NCI-H82 (cell line): ENCODE measurements around the gene BIRC5.
"Not testable (repeated sequence)": the region's sequence is repeated elsewhere in the genome, so short reads cannot be mapped to it uniquely, and the experiment has no call there.

Experiments used
- DNase-seq: peaks from one replicate; lab custom pipeline; 2025; lab: John Stamatoyannopoulos, UW

The BIRC5 gene

GRCh38 chr17:78240012-78240655 lies 26.1 kb downstream of the BIRC5 start:
- no peak for DNase-seq

- DNase-seq, result no peak
Measured at GRCh38 chr17:78240839-78241238, 26.8 kb downstream of the BIRC5 start.

- DNase-seq, result peak; percentile 82
Measured at GRCh38 chr17:78241277-78242023, 27.4 kb downstream of the BIRC5 start.

GRCh38 chr17:78242024-78242742 lies 28.1 kb downstream of the BIRC5 start:
- DNase-seq, result peak; percentile 23

GRCh38 chr17:78247304-78247703 lies 33.3 kb downstream of the BIRC5 start:
- DNase-seq, result no peak

- DNase-seq, result no peak
Measured at GRCh38 chr17:78248051-78248914, 34.2 kb downstream of the BIRC5 start.

- no peak for DNase-seq
Measured at GRCh38 chr17:78249074-78249817, 35.2 kb downstream of the BIRC5 start.

- DNase-seq, result no peak
Measured at GRCh38 chr17:78249818-78250806, 36.1 kb downstream of the BIRC5 start.

- DNase-seq, result peak; percentile 94
Measured at GRCh38 chr17:78250891-78251772, 37.1 kb downstream of the BIRC5 start.

- DNase-seq, result no peak
Measured at GRCh38 chr17:78251773-78252103, 37.7 kb downstream of the BIRC5 start.

GRCh38 chr17:78252111-78252634 lies 38.1 kb downstream of the BIRC5 start:
- no peak for DNase-seq

- DNase-seq, result no peak
Measured at GRCh38 chr17:78252701-78253635, 38.9 kb downstream of the BIRC5 start.

- not testable (repeated sequence) for DNase-seq
Measured at GRCh38 chr17:78253636-78253945, 39.5 kb downstream of the BIRC5 start.

GRCh38 chr17:78253946-78254672 lies 40.1 kb downstream of the BIRC5 start:
- DNase-seq, result peak; percentile 94

GRCh38 chr17:78255029-78255656 lies 41.1 kb downstream of the BIRC5 start:
- DNase-seq, result no peak

- peak; percentile 60 for DNase-seq
Measured at GRCh38 chr17:78255953-78256706, 42.1 kb downstream of the BIRC5 start.
